ENCODE measurements around the gene NAA15.
"Not testable (repeated sequence)": the region's sequence is repeated elsewhere in the genome, so short reads cannot be mapped to it uniquely, and the experiment has no call there.

NAA15 gene

DNA sequence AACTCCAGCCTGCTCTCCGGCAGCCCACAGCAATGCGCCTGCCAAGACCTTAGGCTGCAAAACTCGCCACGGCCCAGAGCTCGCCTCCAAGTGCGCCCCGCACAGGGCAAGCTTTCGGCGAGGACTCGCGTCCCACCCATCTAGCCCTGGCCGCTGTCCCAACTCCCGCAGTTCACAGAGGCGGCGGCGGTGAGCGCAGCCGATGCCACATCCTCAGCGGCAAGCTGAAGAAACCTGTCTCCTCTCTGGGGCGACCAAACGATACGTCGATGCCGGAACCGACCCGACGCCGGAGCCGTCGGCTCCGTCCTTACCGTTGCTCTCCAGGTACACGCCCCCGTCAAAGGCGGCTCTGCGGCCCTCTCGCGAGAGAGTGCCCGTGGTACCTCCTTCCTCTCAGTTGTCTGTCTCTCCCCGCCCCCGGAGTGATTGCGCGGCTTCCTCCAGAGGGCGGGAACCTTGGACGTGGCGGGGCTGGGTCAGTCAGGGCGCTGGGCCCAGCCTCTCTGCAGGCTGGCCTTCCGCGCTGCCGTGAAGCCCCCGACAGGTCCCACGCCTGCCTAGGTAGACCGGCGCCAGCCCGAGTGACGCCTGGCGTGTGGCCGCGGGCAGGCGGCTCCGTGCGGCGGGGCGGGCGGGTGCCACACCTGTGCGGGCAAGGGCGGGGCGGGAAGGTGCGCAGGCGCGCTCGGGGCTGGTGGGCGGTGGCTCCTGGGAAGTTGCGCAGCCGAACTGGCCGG lies 152.2 kb downstream of the NAA15 start:
- peak; percentile 88 for DNase-seq

DNA sequence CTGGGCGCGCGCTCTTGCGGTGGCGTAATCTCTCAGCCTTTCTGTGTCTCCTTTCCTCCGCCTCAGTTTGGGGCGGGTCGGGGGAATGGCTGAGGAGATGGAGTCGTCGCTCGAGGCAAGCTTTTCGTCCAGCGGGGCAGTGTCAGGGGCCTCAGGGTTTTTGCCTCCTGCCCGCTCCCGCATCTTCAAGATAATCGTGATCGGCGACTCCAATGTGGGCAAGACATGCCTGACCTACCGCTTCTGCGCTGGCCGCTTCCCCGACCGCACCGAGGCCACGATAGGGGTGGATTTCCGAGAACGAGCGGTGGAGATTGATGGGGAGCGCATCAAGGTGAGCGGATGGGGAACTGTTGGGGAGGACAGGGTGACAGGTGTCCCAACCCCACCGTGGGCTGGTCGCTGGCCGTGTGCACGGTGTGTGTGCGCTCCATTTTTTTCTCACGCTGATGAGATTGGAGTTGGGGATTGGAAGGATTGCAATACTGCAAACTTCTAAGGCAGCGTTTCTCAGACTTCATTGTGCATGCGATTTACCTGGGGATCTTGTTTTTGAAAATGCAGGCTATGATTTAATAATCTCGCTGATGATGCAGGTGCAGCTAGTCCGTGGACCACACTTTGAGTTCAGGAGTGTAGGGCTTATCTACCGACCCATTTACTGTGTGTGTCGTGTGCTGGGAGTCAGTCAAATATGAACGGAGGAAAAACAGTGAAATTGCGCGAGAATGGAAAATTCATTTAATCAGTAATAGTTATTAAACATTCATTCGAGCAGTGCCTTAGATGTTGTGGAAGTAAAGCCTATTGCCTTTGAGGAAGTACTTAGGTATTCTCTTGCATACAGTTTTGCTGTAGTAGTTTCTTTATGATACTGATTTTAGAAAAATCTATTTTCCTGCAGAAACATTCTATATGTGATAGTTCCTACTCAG lies 153.1 kb downstream of the NAA15 start, which contains the start of gene RAB33B:
RAB33B (plus strand) TSS at position 11 of the 935 bp plus-strand sequence; CDS start at position 86, 75 bp downstream.
- no peak for DNase-seq

DNA sequence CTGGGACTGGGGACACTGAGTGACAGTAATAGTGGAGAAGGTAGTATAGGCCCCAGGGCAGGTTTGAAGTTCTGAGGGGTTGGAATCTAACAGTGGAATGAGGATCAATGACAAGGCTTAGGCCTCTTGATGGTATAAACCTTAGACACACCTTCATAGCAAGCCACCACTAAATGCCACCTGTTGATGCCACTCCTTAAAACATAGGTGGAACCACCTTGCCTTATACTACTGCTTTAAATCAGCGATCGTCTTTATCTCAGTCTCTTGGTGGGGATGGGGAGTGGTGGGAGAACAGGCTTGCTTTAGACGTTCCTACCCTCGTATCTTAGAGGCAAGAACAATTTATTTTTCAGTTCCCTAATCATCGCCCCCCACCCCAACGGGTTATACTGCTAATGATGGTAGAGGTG lies 153.8 kb downstream of the NAA15 start:
- no peak for DNase-seq

DNA sequence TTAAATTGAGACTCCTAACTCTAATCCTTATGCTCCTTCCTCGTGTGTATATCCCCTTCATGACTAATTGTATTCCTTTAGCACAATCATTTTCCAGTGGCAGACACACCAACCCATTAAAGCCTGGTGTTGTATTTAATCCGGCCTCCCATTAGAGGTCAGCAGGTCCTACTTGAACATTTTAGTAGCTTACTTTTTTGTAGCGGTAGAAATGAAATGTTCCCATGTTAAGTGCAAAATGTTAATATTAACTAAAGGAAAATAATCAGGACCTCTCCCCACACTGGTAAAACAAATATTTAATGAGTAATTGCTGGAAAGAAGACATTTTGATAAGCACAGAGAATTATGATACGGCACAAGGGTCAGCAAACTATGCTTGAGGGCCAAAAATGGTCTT lies 156.0 kb downstream of the NAA15 start:
- DNase-seq, result no peak

DNA sequence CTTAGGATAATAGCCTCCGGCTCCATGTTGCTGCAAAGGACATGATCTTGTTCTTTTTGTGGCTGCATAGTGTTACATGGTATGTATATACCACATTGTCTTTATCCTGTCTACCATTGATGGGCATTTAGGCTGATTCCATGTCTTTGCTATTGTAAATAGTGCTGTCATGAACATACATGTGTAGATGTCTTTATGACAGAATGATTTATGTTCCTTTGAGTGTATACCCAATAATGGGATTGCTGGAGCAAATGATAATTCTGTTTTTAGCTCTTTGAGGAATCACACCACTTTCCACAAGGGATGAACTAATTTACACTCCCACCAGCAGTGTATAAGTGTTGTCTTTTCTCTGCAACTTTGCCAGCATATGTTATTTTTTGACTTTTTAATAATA lies 157.2 kb downstream of the NAA15 start:
- no peak for DNase-seq

DNA sequence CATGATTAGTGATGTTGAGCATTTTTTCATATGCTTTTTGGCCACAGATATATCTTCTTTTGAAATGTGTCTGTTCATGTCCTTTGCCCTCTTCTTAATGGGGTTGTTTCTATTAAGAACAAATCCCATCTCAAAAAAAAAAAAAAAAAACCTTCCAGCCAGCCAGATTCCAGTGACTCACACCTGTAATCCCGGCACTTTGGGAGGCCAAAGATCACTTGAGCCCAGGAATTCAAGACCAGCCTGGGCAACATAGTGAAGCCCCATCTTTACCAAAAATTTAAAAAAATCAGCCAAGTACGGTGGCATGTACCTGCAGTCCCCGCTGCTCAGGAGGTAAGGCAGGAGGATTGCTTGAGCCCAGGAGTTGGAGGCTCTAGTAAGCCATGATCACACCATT lies 157.7 kb downstream of the NAA15 start:
- no peak for DNase-seq

DNA sequence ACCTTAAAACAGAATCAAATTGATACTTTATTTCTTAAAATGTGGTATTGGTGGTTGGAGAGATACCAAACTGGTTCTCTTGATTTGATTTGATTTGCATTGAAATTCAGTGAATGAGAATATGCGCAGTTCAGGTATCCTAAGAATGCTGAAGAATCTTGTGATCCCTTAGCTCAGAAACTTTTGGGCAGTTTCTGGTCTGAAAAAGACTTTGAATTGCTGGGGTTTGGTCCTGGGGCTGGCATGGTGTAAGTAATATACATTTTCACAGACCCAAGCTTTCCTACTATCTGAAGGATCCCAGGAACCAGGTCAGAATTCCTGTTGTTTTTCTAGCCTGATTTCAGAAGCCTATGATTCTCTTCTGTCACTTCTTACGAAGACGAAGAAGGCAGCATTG lies 159.3 kb downstream of the NAA15 start:
- DNase-seq, result no peak

DNA sequence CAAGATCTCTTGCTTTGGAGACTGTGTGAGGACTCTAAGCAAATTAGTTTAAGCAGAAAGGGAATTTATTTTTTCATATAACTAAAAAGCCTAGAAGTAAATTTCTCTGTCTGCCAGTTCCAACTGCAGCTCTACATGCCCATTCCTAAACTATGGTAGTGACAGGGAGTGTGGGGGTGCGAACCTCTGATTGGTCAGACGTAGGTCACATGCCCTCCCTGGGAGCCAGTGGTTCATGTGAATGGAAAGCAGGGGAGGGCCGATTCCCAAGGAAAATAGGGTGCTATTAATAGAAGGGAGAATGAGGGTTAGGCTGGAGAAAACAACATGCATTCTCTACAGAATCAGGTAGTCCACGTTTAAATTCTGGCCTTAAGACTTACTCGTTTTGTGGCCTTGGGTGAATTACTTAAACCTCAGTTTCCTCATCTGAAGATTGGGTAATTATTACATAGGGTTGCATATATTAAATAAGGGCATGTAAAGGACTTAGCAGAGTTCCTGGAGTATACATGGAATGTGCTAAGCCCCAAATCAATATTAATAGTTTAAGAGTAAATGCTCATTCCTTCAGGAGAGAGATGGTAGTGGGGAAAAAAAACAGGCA lies 159.8 kb downstream of the NAA15 start:
- DNase-seq, result no peak

DNA sequence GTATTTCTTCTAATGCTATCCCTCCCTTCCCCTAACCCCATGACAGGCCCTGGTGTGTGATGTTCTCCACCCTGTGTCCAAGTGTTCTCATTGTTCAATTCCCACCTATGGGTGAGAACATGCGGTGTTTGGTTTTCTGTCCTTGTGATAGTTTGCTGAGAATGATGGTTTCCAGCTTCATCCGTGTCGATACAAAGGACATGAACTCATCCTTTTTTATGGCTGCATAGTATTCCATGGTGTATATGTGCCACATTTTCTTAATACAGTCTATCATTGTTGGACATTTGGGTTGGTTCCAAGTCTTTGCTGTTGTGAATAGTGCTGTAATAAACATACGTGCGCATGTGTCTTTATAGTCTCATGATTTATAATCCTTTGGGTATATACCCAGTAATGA lies 163.2 kb downstream of the NAA15 start:
- DNase-seq, result not testable (repeated sequence)

DNA sequence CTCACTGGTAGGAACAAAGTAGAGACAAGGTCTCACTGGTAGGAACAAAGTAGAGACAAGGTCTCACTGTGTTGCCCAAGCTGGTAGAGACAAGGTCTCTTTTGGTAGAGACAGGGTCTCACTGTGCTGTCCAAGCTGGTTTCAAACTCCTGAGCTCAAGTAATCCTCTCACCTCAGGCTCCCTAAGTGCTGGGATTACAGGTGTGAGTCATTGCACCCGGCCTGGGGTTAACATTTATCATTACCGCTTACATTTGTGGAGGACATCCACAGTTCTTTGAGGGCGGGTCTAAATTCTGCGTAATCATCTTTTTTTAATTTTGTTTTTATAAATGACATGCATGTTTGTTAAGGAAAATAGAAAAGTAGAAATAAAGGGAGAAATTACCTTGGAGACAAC lies 164.6 kb downstream of the NAA15 start:
- no peak for DNase-seq

DNA sequence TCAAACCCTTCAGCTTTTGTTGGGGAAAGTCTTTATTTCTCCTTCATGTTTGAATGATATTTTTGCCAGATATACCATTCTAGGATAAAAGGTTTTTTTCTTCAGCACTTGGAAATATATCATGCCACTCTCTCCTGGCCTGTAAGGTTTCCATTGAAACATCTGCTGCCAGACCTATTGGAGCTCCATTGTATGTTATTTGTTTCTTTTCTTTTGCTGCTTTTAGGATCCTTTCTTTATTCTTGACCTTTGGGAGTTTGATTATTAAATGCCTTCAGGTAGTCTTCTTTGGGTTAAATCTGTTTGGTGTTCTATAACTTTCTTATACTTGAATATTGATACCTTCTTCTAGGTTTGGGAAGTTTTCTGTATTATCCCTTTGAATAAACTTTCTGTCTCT lies 167.5 kb downstream of the NAA15 start:
- not testable (repeated sequence) for DNase-seq

DNA sequence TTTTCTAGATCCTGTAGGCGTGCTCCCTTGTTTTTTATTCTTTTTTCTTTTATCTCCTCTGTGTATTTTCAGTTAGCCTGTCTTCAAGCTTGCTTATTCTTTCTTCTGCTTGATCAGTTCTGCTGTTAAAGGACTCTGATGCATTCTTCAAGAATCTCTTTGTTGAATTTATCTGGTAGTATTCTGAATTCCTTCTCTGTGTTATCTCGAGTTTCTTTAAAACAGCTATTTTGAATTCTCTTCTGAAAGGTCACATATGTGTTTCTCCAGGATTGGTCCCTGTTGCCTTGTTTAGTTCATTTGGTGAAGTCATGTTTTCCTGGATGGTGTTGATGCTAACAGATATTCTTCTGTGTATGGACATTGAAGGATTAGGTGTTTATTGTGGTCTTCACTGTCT lies 167.9 kb downstream of the NAA15 start:
- DNase-seq, result no peak

Measured in NCI-H1436 treated with DMSO at 0.1 percent for 48 hours (cell line).